Hepatocyte (in vitro differentiated cells): ENCODE results near the gene ACAP3. TPM values are rescaled to one million over a fixed set of nuclear protein-coding genes. Genes with fewer than 3 reads are reported as not detected.
A peak's percentile ranks its signal among the peaks of the same experiment; 100 is the strongest.

Source experiments
- DNase-seq: peaks from one replicate; pipeline ENCODE4 v3.0.0-alpha.2; 2016; ENCODE audit warnings: low spot score
- H2AFZ ChIP-seq: fragments of 200-600 bp; sonication (generic); 2 replicates; pipeline ENCODE4 v1.6.0; 2016; ENCODE audit warnings: antibody characterized with exemption, mild to moderate bottlenecking
- H3K27ac ChIP-seq: fragments of 200-600 bp; sonication (generic); 2 replicates; pipeline ENCODE4 v1.5.1; 2016; ENCODE audit warnings: mild to moderate bottlenecking
- H3K27me3 ChIP-seq: fragments of 200-600 bp; sonication (generic); 2 replicates; pipeline ENCODE4 v1.6.1; 2016
- H3K36me3 ChIP-seq: fragments of 200-600 bp; sonication (generic); replicated peaks from 2 replicates; pipeline ENCODE4 v1.5.1; 2016; ENCODE audit warnings: low read depth; ENCODE audit not compliant: insufficient read depth
- H3K4me1 ChIP-seq: fragments of 200-600 bp; sonication (generic); 2 replicates; pipeline ENCODE4 v1.5.1; 2016; ENCODE audit warnings: mild to moderate bottlenecking, moderate library complexity; ENCODE audit not compliant: insufficient read depth
- H3K4me2 ChIP-seq: fragments of 200-600 bp; sonication (generic); 2 replicates; pipeline ENCODE4 v1.6.0; 2016
- H3K4me3 ChIP-seq: fragments of 200-600 bp; sonication (generic); 2 replicates; pipeline ENCODE4 v1.5.1; 2016; ENCODE audit warnings: mild to moderate bottlenecking
- H3K79me2 ChIP-seq: fragments of 200-600 bp; sonication (generic); 2 replicates; pipeline ENCODE4 v1.6.0; 2017; ENCODE audit warnings: mild to moderate bottlenecking
- H3K9me2 ChIP-seq: fragments of 200-600 bp; sonication (generic); replicated peaks from 2 replicates; pipeline ENCODE4 v1.6.0; 2017; ENCODE audit warnings: mild to moderate bottlenecking; ENCODE audit not compliant: insufficient read depth
- H3K9me3 ChIP-seq: fragments of 200-600 bp; sonication (generic); 2 replicates; pipeline ENCODE4 v1.5.1; 2016; ENCODE audit warnings: low read depth, mild to moderate bottlenecking
- H4K20me1 ChIP-seq: fragments of 200-600 bp; sonication (generic); 2 replicates; pipeline ENCODE4 v1.6.0; 2016; ENCODE audit warnings: mild to moderate bottlenecking; ENCODE audit not compliant: insufficient read depth, poor library complexity, severe bottlenecking
- CTCF ChIP-seq: fragments of 200-600 bp; sonication (generic); IDR thresholded peaks from 2 replicates; pipeline ENCODE4 v1.5.1; 2016; ENCODE audit warnings: antibody characterized with exemption, mild to moderate bottlenecking; ENCODE audit not compliant: poor library complexity
- EZH2 ChIP-seq: fragments of 200-600 bp; sonication (generic); IDR thresholded peaks from 2 replicates; pipeline ENCODE4 v1.6.1; 2016; ENCODE audit warnings: antibody characterized with exemption, mild to moderate bottlenecking, borderline replicate concordance
- EZH2phosphoT487 ChIP-seq: fragments of 200-600 bp; sonication (generic); IDR thresholded peaks from one replicate; pipeline ENCODE4 v1.6.1; 2018; ENCODE audit warnings: antibody characterized with exemption, mild to moderate bottlenecking, low read depth, moderate library complexity; ENCODE audit not compliant: unreplicated experiment, severe bottlenecking
- WGBS: methylation state at CpG from one replicate; pipeline ENCODE4 v1.1.6; 2016; ENCODE audit warnings: low lambda C conversion rate; ENCODE audit errors: missing lambda C conversion rate; 5-methylcytosine and 5-hydroxymethylcytosine counted together
- polyA plus RNA-seq: library from polyadenylated mRNA; unstranded; fragments of >200 nt; fragmentation: Nextera tagmentation; extraction: Ambion mirVana; gene quantifications from 2 replicates; pipeline ENCODE4 v1.2.1, GENCODE V29; 2016
- total RNA-seq: library from RNA; depleted of rRNA; stranded (reverse); fragments of >200 nt; gene quantifications from 2 replicates; pipeline ENCODE4 v1.2.3, GENCODE V29; 2014

The ACAP3 gene
- total and polyA plus RNA-seq, 2 experiments from 2014 or later, result 56.0 to 87.1 TPM

GRCh38 chr1:1292442-1292779 is 15.3 kb downstream of the ACAP3 start:
- Histone ChIP-seq H3K4me1 (no peaks in the 10 kb centered on the region), H3K4me3 (no peak overlapping the region), H3K79me2 (no peaks in the 10 kb centered on the region), H2AFZ (no peak overlapping the region), H3K27ac (no peak overlapping the region), H3K4me2 (no peak overlapping the region), H3K27me3 (no peaks in the 10 kb centered on the region), H3K36me3 (no peaks in the 10 kb centered on the region), H3K9me2 (no peaks in the 10 kb centered on the region), H3K9me3 (no peaks in the 10 kb centered on the region), H4K20me1 (no peaks in the 10 kb centered on the region)
- TF ChIP-seq EZH2phosphoT487 (no peak), EZH2 (no peak), CTCF (no peak)
- 93% methylated on average over 6 of the region's 9 CpGs for WGBS
- DNase-seq, result no peak

- no peak overlapping the region for H3K4me2 ChIP-seq
- peak; percentile 62 for TF ChIP-seq CTCF
- TF ChIP-seq EZH2phosphoT487, result no peak
- H3K9me3 ChIP-seq, result no peaks in the 10 kb centered on the region
- no peaks in the 10 kb centered on the region for H3K27me3 ChIP-seq
- no peaks in the 10 kb centered on the region for H4K20me1 ChIP-seq
- H2AFZ ChIP-seq, result no peak overlapping the region
- H3K9me2 ChIP-seq, result no peaks in the 10 kb centered on the region
- H3K27ac ChIP-seq, result no peak overlapping the region
- WGBS, result 57% methylated on average over 44 of the region's 45 CpGs
- no peak overlapping the region for H3K4me3 ChIP-seq
- DNase-seq, result peak; percentile 83
- H3K4me1 ChIP-seq, result no peaks in the 10 kb centered on the region
- no peaks in the 10 kb centered on the region for H3K36me3 ChIP-seq
- H3K79me2 ChIP-seq, result no peaks in the 10 kb centered on the region
Measured at GRCh38 chr1:1291548-1292441, 15.9 kb downstream of the ACAP3 start.

GRCh38 chr1:1291023-1291528 is 16.7 kb downstream of the ACAP3 start:
- Histone ChIP-seq H3K36me3 (no peaks in the 10 kb centered on the region), H3K27me3 (no peaks in the 10 kb centered on the region), H4K20me1 (no peaks in the 10 kb centered on the region), H3K4me1 (no peaks in the 10 kb centered on the region), H3K9me3 (no peaks in the 10 kb centered on the region), H3K79me2 (no peaks in the 10 kb centered on the region), H3K9me2 (no peaks in the 10 kb centered on the region), H2AFZ (no peak overlapping the region), H3K27ac (no peak overlapping the region), H3K4me3 (no peak overlapping the region), H3K4me2 (no peak overlapping the region)
- no peak for DNase-seq
- WGBS, result 76% methylated on average over 27 of the region's 28 CpGs
- TF ChIP-seq CTCF (no peak), EZH2 (no peak), EZH2phosphoT487 (no peak)
